Ectodermal cell (in vitro differentiated cells): ENCODE data around the gene MT1HL1.
"Not testable (repeated sequence)": the region's sequence is repeated elsewhere in the genome, so short reads cannot be mapped to it uniquely, and the experiment has no call there.

Experiments
- H3K27ac ChIP-seq: 2 replicates; pipeline ENCODE4 v1.7.0; 2013; ENCODE audit warnings: mild to moderate bottlenecking, low read depth, low read length; ENCODE audit not compliant: insufficient read depth, poor library complexity, severe bottlenecking
- H3K27me3 ChIP-seq: 2 replicates; pipeline ENCODE4 v1.7.0; 2013; ENCODE audit warnings: mild to moderate bottlenecking, low read length; ENCODE audit not compliant: insufficient read depth, control insufficient read depth, poor library complexity, severe bottlenecking
- H3K36me3 ChIP-seq: one replicate; pipeline ENCODE4 v1.7.0; 2013; ENCODE audit warnings: low read length; ENCODE audit not compliant: control insufficient read depth, insufficient read depth
- H3K4me1 ChIP-seq: one replicate; pipeline ENCODE4 v1.7.0; 2013; ENCODE audit warnings: low read length; ENCODE audit not compliant: control insufficient read depth, insufficient read depth
- H3K4me3 ChIP-seq: 2 replicates; pipeline ENCODE4 v1.7.0; 2013; ENCODE audit warnings: low read depth, low read length, control low read depth; ENCODE audit not compliant: insufficient read depth
- H3K9me3 ChIP-seq: 2 replicates; pipeline ENCODE4 v1.7.0; 2013; ENCODE audit warnings: mild to moderate bottlenecking, low read length, moderate library complexity; ENCODE audit not compliant: control insufficient read depth
- WGBS, 2 experiments: methylation state at CpG; one replicate each; pipeline ENCODE4 v1.1.7; 2013; ENCODE audit warnings: missing lambda C conversion rate in 2 of 2; 5-methylcytosine and 5-hydroxymethylcytosine counted together

The MT1HL1 gene

GRCh38 chr1:236981431-236981830 lies 22.8 kb downstream of the MT1HL1 start:
- WGBS, 2 experiments: 95 to 97% methylated on average over 20 of the region's 20 CpGs
- H3K4me1 ChIP-seq, H3K4me3 ChIP-seq, H3K9me3 ChIP-seq, H3K36me3 ChIP-seq, H3K27ac ChIP-seq, H3K27me3 ChIP-seq: not testable (repeated sequence)

- no peak overlapping the region for H3K27ac ChIP-seq
- 94 to 95% methylated on average over 5 to 6 of the region's 6 CpGs for WGBS, 2 experiments
- no peak overlapping the region for H3K4me3 ChIP-seq
- H3K27me3 ChIP-seq: no peaks in the 10 kb centered on the region
- no peaks in the 10 kb centered on the region for H3K36me3 ChIP-seq
- H3K9me3 ChIP-seq: no peaks in the 10 kb centered on the region
- no peaks in the 10 kb centered on the region for H3K4me1 ChIP-seq
These were observed 23.6 kb downstream of the MT1HL1 start for GRCh38 chr1:236980673-236981072.

- no peaks in the 10 kb centered on the region for H3K4me1 ChIP-seq
- H3K27ac ChIP-seq: no peak overlapping the region
- H3K36me3 ChIP-seq: no peaks in the 10 kb centered on the region
- WGBS, 2 experiments: 95% methylated on average over 13 of the region's 13 CpGs
- no peaks in the 10 kb centered on the region for H3K27me3 ChIP-seq
- H3K4me3 ChIP-seq: no peak overlapping the region
- no peaks in the 10 kb centered on the region for H3K9me3 ChIP-seq
These were observed 24.9 kb downstream of the MT1HL1 start for GRCh38 chr1:236979149-236979900.

DNA sequence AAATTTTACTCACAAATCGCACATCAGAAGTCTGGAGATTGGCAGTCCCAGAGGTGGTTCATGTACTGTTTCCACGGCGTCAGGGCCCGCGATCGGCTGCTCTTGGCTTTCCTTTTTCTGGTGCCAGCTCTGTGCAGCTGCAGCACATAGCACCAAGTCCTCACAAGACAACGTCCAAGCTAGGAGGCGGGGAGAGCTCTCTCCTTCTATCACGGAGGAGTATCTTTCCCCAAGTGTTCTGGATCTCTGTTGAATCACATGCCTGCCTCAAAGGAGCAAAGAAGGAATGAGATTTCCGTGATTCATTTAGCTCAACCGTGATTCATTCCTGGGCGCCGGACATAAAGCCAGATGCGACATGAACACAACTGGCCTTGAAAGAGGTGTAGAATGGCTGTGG lies 25.5 kb downstream of the MT1HL1 start:
- H3K4me3 ChIP-seq: no peak overlapping the region
- H3K36me3 ChIP-seq: no peaks in the 10 kb centered on the region
- H3K27ac ChIP-seq: no peak overlapping the region
- H3K27me3 ChIP-seq: no peaks in the 10 kb centered on the region
- 94 to 95% methylated on average over 14 of the region's 14 CpGs for WGBS, 2 experiments
- H3K9me3 ChIP-seq: no peaks in the 10 kb centered on the region
- no peaks in the 10 kb centered on the region for H3K4me1 ChIP-seq

GRCh38 chr1:236975461-236975860 lies 28.8 kb downstream of the MT1HL1 start:
- no peaks in the 10 kb centered on the region for H3K9me3 ChIP-seq

DNA sequence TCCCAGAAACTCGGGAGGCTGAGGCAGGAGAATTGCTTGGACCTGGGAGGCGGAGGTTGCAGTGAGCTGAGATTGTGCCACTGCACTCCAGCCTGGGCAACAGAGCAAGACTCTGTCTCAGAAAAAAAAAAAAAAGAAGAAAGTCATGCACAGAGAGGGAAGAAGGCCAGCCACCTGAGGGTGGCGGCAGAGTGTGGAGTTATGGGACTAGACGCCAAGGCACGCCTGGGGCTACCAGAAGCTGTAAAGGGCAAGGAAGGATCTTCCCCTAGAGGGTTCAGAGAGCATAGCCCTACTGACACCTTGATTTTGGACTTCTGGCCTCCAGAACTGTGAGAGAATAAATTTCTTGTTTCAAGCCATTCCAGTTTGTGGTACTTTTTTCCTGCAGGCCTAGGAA lies 30.2 kb downstream of the MT1HL1 start:
- H3K27ac ChIP-seq, H3K36me3 ChIP-seq, H3K9me3 ChIP-seq, H3K4me1 ChIP-seq, H3K4me3 ChIP-seq, H3K27me3 ChIP-seq: not testable (repeated sequence)
- WGBS, 2 experiments: 69 to 79% methylated on average over 5 of the region's 5 CpGs

More at GRCh38 chr1:236975461-236975860, 28.8 kb downstream of the MT1HL1 start:
- no peak overlapping the region for H3K27ac ChIP-seq
- no peaks in the 10 kb centered on the region for H3K27me3 ChIP-seq
- H3K4me3 ChIP-seq: no peak overlapping the region
- WGBS, 2 experiments: 88 to 97% methylated on average over 4 to 6 of the region's 6 CpGs
- no peaks in the 10 kb centered on the region for H3K4me1 ChIP-seq
- H3K36me3 ChIP-seq: no peaks in the 10 kb centered on the region

GRCh38 chr1:236966636-236967035 lies 37.6 kb downstream of the MT1HL1 start:
- Histone ChIP-seq H3K4me3 (no peak overlapping the region), H3K4me1 (no peaks in the 10 kb centered on the region), H3K36me3 (no peaks in the 10 kb centered on the region), H3K27ac (no peak overlapping the region), H3K9me3 (no peaks in the 10 kb centered on the region), H3K27me3 (no peaks in the 10 kb centered on the region)
- WGBS, 2 experiments: 95 to 98% methylated on average over 4 of the region's 6 CpGs

DNA sequence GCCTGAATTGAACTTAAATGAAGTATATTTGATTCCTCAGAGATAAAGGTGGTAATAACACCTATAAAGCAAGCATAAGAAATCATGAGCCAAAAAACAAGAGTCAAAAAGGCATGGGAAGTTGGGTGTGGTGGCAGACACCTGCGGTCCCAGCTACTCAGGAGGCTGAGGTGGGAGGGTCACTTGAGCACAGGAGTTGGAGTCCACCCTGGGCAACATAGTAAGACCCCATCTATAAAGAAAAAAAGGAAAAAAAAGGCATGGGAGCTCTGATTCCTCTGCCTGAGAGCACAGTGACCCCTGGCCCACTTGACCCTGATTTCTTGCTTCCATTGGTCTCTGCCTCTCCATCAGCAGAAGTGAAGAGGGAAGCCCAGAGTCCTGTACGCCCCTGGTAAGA lies 40.3 kb downstream of the MT1HL1 start:
- Histone ChIP-seq H3K27ac (no peak overlapping the region), H3K4me3 (no peak overlapping the region), H3K4me1 (no peaks in the 10 kb centered on the region), H3K9me3 (no peaks in the 10 kb centered on the region), H3K36me3 (no peaks in the 10 kb centered on the region), H3K27me3 (no peaks in the 10 kb centered on the region)
- WGBS, 2 experiments: 92 to 96% methylated on average over 2 of the region's 2 CpGs

- Histone ChIP-seq H3K27me3 (no peaks in the 10 kb centered on the region), H3K36me3 (no peaks in the 10 kb centered on the region), H3K27ac (no peak overlapping the region), H3K4me3 (no peak overlapping the region), H3K9me3 (no peaks in the 10 kb centered on the region), H3K4me1 (no peaks in the 10 kb centered on the region)
- 84 to 100% methylated on average over 2 of the region's 2 CpGs for WGBS, 2 experiments
These were observed 45.1 kb downstream of the MT1HL1 start for GRCh38 chr1:236959112-236959511.

GRCh38 chr1:236957235-236957634 lies 47.0 kb downstream of the MT1HL1 start:
- WGBS, 2 experiments: 64 to 69% methylated on average over 5 of the region's 5 CpGs
- H3K4me1 ChIP-seq: peaks cover 17% of the 10 kb centered on the region

More at GRCh38 chr1:236957235-236957634, 47.0 kb downstream of the MT1HL1 start:
- H3K27me3 ChIP-seq: no peaks in the 10 kb centered on the region
- no peaks in the 10 kb centered on the region for H3K36me3 ChIP-seq
- H3K27ac ChIP-seq: no peak overlapping the region
- H3K9me3 ChIP-seq: no peaks in the 10 kb centered on the region
- H3K4me3 ChIP-seq: no peak overlapping the region
